SK-N-SH treated with all-trans-retinoic acid at 6 μM for 48 hours (cell line): Measurements from ENCODE around the gene ZFP2.
A peak's percentile ranks its signal among the peaks of the same experiment; 100 is the strongest.

Experiments
- ATAC-seq: fragments of 200-7000 bp; cut with Tn5 transposase; 3 replicates; pipeline ENCODE4 v1.9.1; 2020; ENCODE audit warnings: mild to moderate bottlenecking, moderate library complexity
- BACH2 ChIP-seq: fragments of 250-450 bp; sonication (Bioruptor Pico); IDR thresholded peaks from 2 replicates; pipeline ENCODE4 v1.9.0; 2021; ENCODE audit warnings: mild to moderate bottlenecking, borderline replicate concordance
- CREB5 ChIP-seq: fragments of 250-450 bp; sonication (Bioruptor Pico); IDR thresholded peaks from 2 replicates; pipeline ENCODE4 v1.5.1; 2020; ENCODE audit warnings: low read depth, mild to moderate bottlenecking, moderate library complexity
- CSDC2 ChIP-seq: fragments of 250-450 bp; sonication (Bioruptor Pico); IDR thresholded peaks from 2 replicates; pipeline ENCODE4 v1.5.0; 2020; ENCODE audit warnings: mild to moderate bottlenecking, moderate library complexity
- CSRNP3 ChIP-seq: fragments of 250-450 bp; sonication (Bioruptor Pico); IDR thresholded peaks from 2 replicates; pipeline ENCODE4 v1.5.1; 2021; ENCODE audit warnings: mild to moderate bottlenecking, moderate library complexity
- ESRRG ChIP-seq: fragments of 250-450 bp; sonication (Bioruptor Pico); IDR thresholded peaks from 2 replicates; pipeline ENCODE4 v1.6.1; 2021; ENCODE audit warnings: mild to moderate bottlenecking
- GLIS3 ChIP-seq: fragments of 250-450 bp; sonication (Bioruptor Pico); IDR thresholded peaks from 2 replicates; pipeline ENCODE4 v1.5.0; 2020; ENCODE audit warnings: mild to moderate bottlenecking, moderate library complexity
- ISL1 ChIP-seq: fragments of 250-450 bp; sonication (Bioruptor Pico); IDR thresholded peaks from 2 replicates; pipeline ENCODE4 v2.1.2; 2022; ENCODE audit warnings: mild to moderate bottlenecking, moderate library complexity
- OSR1 ChIP-seq: fragments of 250-450 bp; sonication (Bioruptor Pico); IDR thresholded peaks from 2 replicates; pipeline ENCODE4 v1.8.0; 2022; ENCODE audit warnings: moderate library complexity, mild to moderate bottlenecking, inconsistent platforms
- PATZ1 ChIP-seq: fragments of 250-450 bp; sonication (Bioruptor Pico); IDR thresholded peaks from 2 replicates; pipeline ENCODE4 v1.8.0; 2020; ENCODE audit warnings: mild to moderate bottlenecking, moderate library complexity, borderline replicate concordance
- POU6F1 ChIP-seq: fragments of 250-450 bp; sonication (Bioruptor Pico); IDR thresholded peaks from 2 replicates; pipeline ENCODE4 v1.8.0; 2021; ENCODE audit warnings: low read depth, mild to moderate bottlenecking, moderate library complexity, borderline replicate concordance
- PPARA ChIP-seq: fragments of 250-450 bp; sonication (Bioruptor Pico); IDR thresholded peaks from 2 replicates; pipeline ENCODE4 v1.5.0; 2020; ENCODE audit warnings: mild to moderate bottlenecking, borderline replicate concordance
- RARB ChIP-seq: fragments of 250-450 bp; sonication (Bioruptor Pico); IDR thresholded peaks from 2 replicates; pipeline ENCODE4 v1.8.0; 2021; ENCODE audit warnings: mild to moderate bottlenecking, moderate library complexity
- TCF4 ChIP-seq: fragments of 250-450 bp; sonication (Bioruptor Pico); IDR thresholded peaks from 2 replicates; pipeline ENCODE4 v1.8.0; 2021; ENCODE audit warnings: mild to moderate bottlenecking, moderate library complexity, borderline replicate concordance
- TOX ChIP-seq: fragments of 250-450 bp; sonication (Bioruptor Pico); IDR thresholded peaks from 2 replicates; pipeline ENCODE4 v1.8.0; 2021; ENCODE audit warnings: mild to moderate bottlenecking, moderate library complexity, borderline replicate concordance
- TSHZ2 ChIP-seq: fragments of 250-450 bp; sonication (Bioruptor Pico); IDR thresholded peaks from 2 replicates; pipeline ENCODE4 v1.5.0; 2020; ENCODE audit warnings: mild to moderate bottlenecking, moderate library complexity
- ZC3H10 ChIP-seq: fragments of 250-450 bp; sonication (Bioruptor Pico); IDR thresholded peaks from 2 replicates; pipeline ENCODE4 v1.5.1; 2021; ENCODE audit warnings: mild to moderate bottlenecking, moderate library complexity
- ZFP3 ChIP-seq: fragments of 250-450 bp; sonication (Bioruptor Pico); IDR thresholded peaks from 2 replicates; pipeline ENCODE4 v1.5.0; 2020; ENCODE audit warnings: mild to moderate bottlenecking, moderate library complexity
- ZFP30 ChIP-seq: fragments of 450-650 bp; formaldehyde crosslinking; IDR thresholded peaks from 2 replicates; pipeline ENCODE4 v1.5.0; 2022; ENCODE audit warnings: mild to moderate bottlenecking, moderate library complexity
- ZNF565 ChIP-seq: fragments of 450-650 bp; formaldehyde crosslinking; conservative IDR thresholded peaks from 2 replicates; pipeline ENCODE4 v1.5.0; 2020; ENCODE audit warnings: low read depth, mild to moderate bottlenecking, moderate library complexity
- ZNF70 ChIP-seq: fragments of 450-650 bp; formaldehyde crosslinking; IDR thresholded peaks from 2 replicates; pipeline ENCODE4 v1.5.0; 2020; ENCODE audit warnings: mild to moderate bottlenecking, moderate library complexity
- ZNF8 ChIP-seq: fragments of 450-650 bp; formaldehyde crosslinking; IDR thresholded peaks from 2 replicates; pipeline ENCODE4 v1.5.0; 2020; ENCODE audit warnings: mild to moderate bottlenecking, moderate library complexity

ZFP2 gene

GRCh38 chr5:178895615-178896571 lies at the start of gene ZFP2:
Gene ZFP2, plus strand, starts transcription at chr5:178895913. Its CDS starts 35,401 bp downstream, at chr5:178931314.
- no peak for TF ChIP-seq TOX
- no peak for TF ChIP-seq BACH2 (CRISPR knock-in tag)
- TF ChIP-seq GLIS3 (CRISPR knock-in tag), result no peak
- TF ChIP-seq ZFP3, result no peak
- TF ChIP-seq ZNF8 (CRISPR knock-in tag), result no peak
- peak; percentile 99 for ATAC-seq

- TF ChIP-seq ZFP3 (no peak), TSHZ2 (no peak), GLIS3 (CRISPR knock-in tag) (no peak), CREB5 (no peak), OSR1 (CRISPR knock-in tag) (no peak), TCF4 (CRISPR knock-in tag) (no peak), CSDC2 (CRISPR knock-in tag) (no peak), ZNF8 (CRISPR knock-in tag) (no peak), TOX (no peak), ESRRG (CRISPR knock-in tag) (no peak)
- TF ChIP-seq, all 23 proteins: peak for 0
- no peak for ATAC-seq
These were observed 46.4 kb upstream of the ZFP2 start for GRCh38 chr5:178849316-178849715.

- TF ChIP-seq OSR1 (CRISPR knock-in tag) (no peak), GLIS3 (CRISPR knock-in tag) (no peak), ESRRG (CRISPR knock-in tag) (no peak), ZFP30 (no peak), CSDC2 (CRISPR knock-in tag) (no peak), ZC3H10 (no peak), POU6F1 (CRISPR knock-in tag) (no peak), TCF4 (CRISPR knock-in tag) (no peak), ISL1 (CRISPR knock-in tag) (no peak), TSHZ2 (no peak), ZNF565 (no peak), PATZ1 (CRISPR knock-in tag) (no peak), PPARA (CRISPR knock-in tag) (no peak), ZFP3 (no peak), CREB5 (no peak), TOX (no peak), ZNF70 (CRISPR knock-in tag) (no peak), RARB (CRISPR knock-in tag) (no peak), CSRNP3 (CRISPR knock-in tag) (no peak), BACH2 (CRISPR knock-in tag) (no peak)
- TF ChIP-seq, all 23 proteins: peak for 0
- no peak for ATAC-seq
These were observed 43.8 kb upstream of the ZFP2 start for GRCh38 chr5:178851951-178852350.
